A549 (cell line): Measurements from ENCODE around the gene POLDIP3. TPM values are rescaled to one million over a fixed set of nuclear protein-coding genes. Genes with fewer than 3 reads are reported as not detected.

ENCODE experiments used
- ATAC-seq, 2 experiments: fragments of 200-7000 bp in 1 of 2; fragments of >200 bp in 1 of 2; cut with Nextera tagmentation in 1 of 2; cut with Tn5 transposase in 1 of 2; 3 replicates each; pipeline versions ENCODE4 v1.8.0 to v1.9.1; 2018 to 2020; ENCODE audit warnings: mild to moderate bottlenecking in 1 of 2, moderate library complexity in 1 of 2
- CTCF ChIA-PET: fragments of 300-600 bp; sonication (Branson Sonifier 250); formaldehyde crosslinking; extraction: SDS; loops from one replicate; lab custom pipeline; 2021; ENCODE audit warnings: antibody characterized with exemption, inconsistent platforms; lab: Yijun Ruan, JAX
- POLR2A ChIA-PET: fragments of 350-600 bp; formaldehyde crosslinking; extraction: SDS; loops from one replicate; lab custom pipeline; 2021; ENCODE audit warnings: antibody characterized with exemption, inconsistent platforms; lab: Yijun Ruan, JAX
- DNase-seq, 2 experiments: peaks; one replicate each; pipeline versions ENCODE4 v3.0.0 to v3.0.0-alpha.2; 2011 to 2016; ENCODE audit warnings: low read depth in 1 of 2, low spot score in 1 of 2
- FAIRE-seq: peaks from 2 replicates; lab custom pipeline; 2011; peaks lifted over from hg19 to GRCh38; lab: Jason Lieb, UNC
- H3K27ac ChIP-seq, 2 experiments: fragments of >200 bp; sonication (Bioruptor Twin); formaldehyde crosslinking; 3 replicates each; pipeline ENCODE4 v1.5.1; 2016 to 2017
- H3K4me1 ChIP-seq: fragments of >200 bp; sonication (Bioruptor Twin); formaldehyde crosslinking; 3 replicates; pipeline ENCODE4 v1.6.1; 2016
- H3K4me2 ChIP-seq: fragments of >200 bp; sonication (Bioruptor Twin); formaldehyde crosslinking; 3 replicates; pipeline ENCODE4 v1.6.1; 2016
- H3K4me3 ChIP-seq: fragments of >200 bp; sonication (Bioruptor Twin); formaldehyde crosslinking; 3 replicates; pipeline ENCODE4 v1.5.1; 2016
- H3K9me3 ChIP-seq: fragments of >200 bp; sonication (Bioruptor Twin); formaldehyde crosslinking; 3 replicates; pipeline ENCODE4 v1.6.1; 2016
- BHLHE40 ChIP-seq: IDR thresholded peaks from 2 replicates; pipeline ENCODE4 v1.6.1; 2012; ENCODE audit warnings: low read depth, low read length, inconsistent platforms
- CBX2 ChIP-seq: fragments of 200-600 bp; sonication (generic); IDR thresholded peaks from 2 replicates; pipeline ENCODE4 v1.6.1; 2016; ENCODE audit warnings: low read depth, mild to moderate bottlenecking, borderline replicate concordance
- EHF ChIP-seq: fragments of 250-450 bp; sonication (Bioruptor Pico); IDR thresholded peaks from 2 replicates; pipeline ENCODE4 v1.5.0; 2020; ENCODE audit warnings: mild to moderate bottlenecking
- EP300 ChIP-seq, 2 experiments: fragments of >200 bp; sonication (Bioruptor Twin); formaldehyde crosslinking; IDR thresholded peaks; 2 replicates in 1 of 2; 3 replicates in 1 of 2; pipeline ENCODE4 v1.6.1; 2016 to 2017
- FOSB ChIP-seq: fragments of 250-450 bp; sonication (Bioruptor Pico); IDR thresholded peaks from 2 replicates; pipeline ENCODE4 v1.5.0; 2020; ENCODE audit warnings: mild to moderate bottlenecking, moderate library complexity
- FOSL2 ChIP-seq, 2 experiments: fragments of 450-650 bp in 1 of 2; fragments of >200 bp in 1 of 2; sonication (Bioruptor Twin) in 1 of 2; formaldehyde crosslinking; IDR thresholded peaks; 2 replicates each; pipeline versions ENCODE4 v1.5.0 to v1.6.1; 2016 to 2020; ENCODE audit warnings: mild to moderate bottlenecking in 1 of 2, moderate library complexity in 1 of 2
- HDAC2 ChIP-seq: fragments of 200-600 bp; sonication (generic); IDR thresholded peaks from 2 replicates; pipeline ENCODE4 v1.6.1; 2016
- HEYL ChIP-seq: fragments of 250-450 bp; sonication (Bioruptor Pico); IDR thresholded peaks from 2 replicates; pipeline ENCODE4 v1.8.0; 2021; ENCODE audit warnings: mild to moderate bottlenecking, moderate library complexity
- HOXB13 ChIP-seq: fragments of 250-450 bp; sonication (Bioruptor Pico); IDR thresholded peaks from 2 replicates; pipeline ENCODE4 v1.5.0; 2020; ENCODE audit warnings: low read depth, mild to moderate bottlenecking, moderate library complexity
- MAZ ChIP-seq: fragments of 150-350 bp; IDR thresholded peaks from 2 replicates; pipeline ENCODE4 v1.6.1; 2014; ENCODE audit warnings: antibody characterized with exemption, low read depth, low read length, borderline replicate concordance
- MYC ChIP-seq: IDR thresholded peaks from 2 replicates; pipeline ENCODE4 v1.6.1; 2012; ENCODE audit warnings: mild to moderate bottlenecking, inconsistent platforms, low read length, improper control_type of control experiment, borderline replicate concordance
- NFE2L2 ChIP-seq: fragments of 150-350 bp; conservative IDR thresholded peaks from 2 replicates; pipeline ENCODE4 v1.6.1; 2014; ENCODE audit warnings: low read length
- NPAS2 ChIP-seq: fragments of 250-450 bp; sonication (Bioruptor Pico); IDR thresholded peaks from 2 replicates; pipeline ENCODE4 v1.8.0; 2022; ENCODE audit warnings: mild to moderate bottlenecking, moderate library complexity, borderline replicate concordance
- PHF8 ChIP-seq: fragments of 200-600 bp; sonication (generic); IDR thresholded peaks from 2 replicates; pipeline ENCODE4 v1.6.1; 2016; ENCODE audit warnings: low read depth, mild to moderate bottlenecking, antibody characterized with exemption, moderate library complexity, borderline replicate concordance
- POLR2A ChIP-seq: IDR thresholded peaks from 2 replicates; pipeline ENCODE4 v1.6.1; 2012; ENCODE audit warnings: mild to moderate bottlenecking, low read length
- POLR2AphosphoS2 ChIP-seq: conservative IDR thresholded peaks from 2 replicates; pipeline ENCODE4 v1.6.1; 2012; ENCODE audit warnings: low read length, improper control_type of control experiment, inconsistent platforms
- TP53 ChIP-seq: fragments of 250-450 bp; sonication (Bioruptor Pico); IDR thresholded peaks from 2 replicates; pipeline ENCODE4 v1.5.0; 2021; ENCODE audit warnings: mild to moderate bottlenecking, moderate library complexity
- ZFP36 ChIP-seq: fragments of 450-650 bp; IDR thresholded peaks from 2 replicates; pipeline ENCODE4 v1.6.1; 2014; ENCODE audit warnings: borderline replicate concordance; ENCODE audit not compliant: partially characterized antibody
- WGBS: methylation state at CpG from one replicate; pipeline ENCODE4 v1.1.6; 2017; ENCODE audit errors: missing lambda C conversion rate; 5-methylcytosine and 5-hydroxymethylcytosine counted together
- polyA plus RNA-seq, 4 experiments: library from polyadenylated mRNA; depleted of rRNA in 3 of 4; stranded (reverse); fragments of >200 nt; fragmentation: RNase III in 1 of 4; extraction: RNeasy Plus Mini Kit Qiagen cat#74134 plus additional on column Dnase treatment in 1 of 4; gene quantifications; 2 replicates in 3 of 4; 3 replicates in 1 of 4; pipeline ENCODE4 v1.2.3, GENCODE V29; 2011 to 2017
- TF ChIP-seq, protein P1 (sequence below): fragments of 450-650 bp; IDR thresholded peaks from 2 replicates; pipeline ENCODE4 v1.6.1; 2014; ENCODE audit warnings: antibody characterized with exemption
- TF ChIP-seq, protein P2 (sequence below): fragments of 150-350 bp; IDR thresholded peaks from 2 replicates; pipeline ENCODE4 v1.6.1; 2014; ENCODE audit warnings: low read depth, mild to moderate bottlenecking, low read length
- TF ChIP-seq, protein P3 (sequence below): fragments of 200-600 bp; sonication (generic); IDR thresholded peaks from 2 replicates; pipeline ENCODE4 v1.6.1; 2016; ENCODE audit warnings: antibody characterized with exemption, mild to moderate bottlenecking, moderate library complexity
- TF ChIP-seq, protein P4 (sequence below): IDR thresholded peaks from 2 replicates; pipeline ENCODE4 v1.6.1; 2012

Gene POLDIP3
- polyA plus RNA-seq, 2 of the 4 experiments (the other 2 are of a cell fraction) = 31.5 to 31.8 TPM

DNA sequence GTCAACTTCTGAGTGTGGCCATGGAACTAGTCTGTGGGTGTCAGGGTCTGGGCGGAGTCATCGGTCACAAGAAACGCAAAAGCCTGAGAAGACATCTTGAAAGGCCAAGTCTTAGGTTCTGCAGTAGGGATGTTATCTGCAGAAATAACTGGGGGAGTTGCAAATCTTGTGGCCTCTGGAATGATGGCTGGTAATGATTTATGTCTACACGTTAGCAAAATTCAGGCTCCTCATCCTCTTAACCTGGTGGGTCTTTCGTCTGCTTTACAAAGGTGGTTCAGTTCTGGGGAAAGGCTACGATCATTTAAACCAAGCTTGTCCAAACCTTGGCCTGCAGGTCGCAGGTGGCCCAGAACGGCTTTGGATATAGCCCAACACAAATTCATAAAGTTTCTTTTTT, 41.9 kb upstream of the POLDIP3 start:
- DNase-seq = no peak
- CTCF ChIA-PET = interaction anchor here (1.3 kb wide), 1 partner anchor 211 kb away, joined by 4 read pairs; no protein-coding TSS in a partner anchor
- TF ChIP-seq MYC (no peak), CBX2 (no peak), POLR2A (no peak), HOXB13 (CRISPR knock-in tag) (no peak), FOSB (CRISPR knock-in tag) (no peak), PHF8 (no peak), MAZ (no peak), ZFP36 (no peak), EHF (CRISPR knock-in tag) (no peak)
- TF ChIP-seq, protein P1, sequence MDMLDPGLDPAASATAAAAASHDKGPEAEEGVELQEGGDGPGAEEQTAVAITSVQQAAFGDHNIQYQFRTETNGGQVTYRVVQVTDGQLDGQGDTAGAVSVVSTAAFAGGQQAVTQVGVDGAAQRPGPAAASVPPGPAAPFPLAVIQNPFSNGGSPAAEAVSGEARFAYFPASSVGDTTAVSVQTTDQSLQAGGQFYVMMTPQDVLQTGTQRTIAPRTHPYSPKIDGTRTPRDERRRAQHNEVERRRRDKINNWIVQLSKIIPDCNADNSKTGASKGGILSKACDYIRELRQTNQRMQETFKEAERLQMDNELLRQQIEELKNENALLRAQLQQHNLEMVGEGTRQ = no peak
- TF ChIP-seq, protein P2, sequence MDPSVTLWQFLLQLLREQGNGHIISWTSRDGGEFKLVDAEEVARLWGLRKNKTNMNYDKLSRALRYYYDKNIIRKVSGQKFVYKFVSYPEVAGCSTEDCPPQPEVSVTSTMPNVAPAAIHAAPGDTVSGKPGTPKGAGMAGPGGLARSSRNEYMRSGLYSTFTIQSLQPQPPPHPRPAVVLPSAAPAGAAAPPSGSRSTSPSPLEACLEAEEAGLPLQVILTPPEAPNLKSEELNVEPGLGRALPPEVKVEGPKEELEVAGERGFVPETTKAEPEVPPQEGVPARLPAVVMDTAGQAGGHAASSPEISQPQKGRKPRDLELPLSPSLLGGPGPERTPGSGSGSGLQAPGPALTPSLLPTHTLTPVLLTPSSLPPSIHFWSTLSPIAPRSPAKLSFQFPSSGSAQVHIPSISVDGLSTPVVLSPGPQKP = no peak
- TF ChIP-seq, all 56 proteins: peak for 0
- Histone ChIP-seq H3K4me2 (no peak overlapping the region), H3K9me3 (no peaks in the 10 kb centered on the region), H3K4me3 (no peak overlapping the region), H3K27ac (no peak overlapping the region), H3K4me1 (no peaks in the 10 kb centered on the region; the same call in 2 of the 3 replicates)
- ATAC-seq = no peak
- FAIRE-seq = no peak
- POLR2A ChIA-PET = no interaction called here
- WGBS = 90% methylated on average over 8 of the region's 8 CpGs

DNA sequence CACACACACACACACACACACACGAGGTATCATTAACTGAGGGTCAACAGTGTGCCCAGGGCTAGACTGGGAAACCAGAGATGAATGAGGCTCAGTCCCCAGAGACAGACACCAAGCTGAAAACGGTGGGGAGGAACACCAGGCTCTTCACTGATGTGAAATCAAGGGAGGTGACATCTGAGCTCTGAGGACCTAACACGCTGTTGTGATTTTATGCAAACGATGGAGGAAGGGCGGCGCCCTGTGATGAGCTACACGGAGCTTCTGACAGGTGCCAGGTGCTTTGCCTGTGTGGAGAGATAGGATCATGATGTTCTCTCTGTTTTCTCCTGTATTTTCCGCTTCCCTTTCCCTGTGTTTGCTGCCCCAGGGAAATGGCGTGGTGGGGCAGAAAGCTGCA, 41.0 kb upstream of the POLDIP3 start:
- Histone ChIP-seq H3K9me3 (no peaks in the 10 kb centered on the region), H3K27ac (no peak overlapping the region), H3K4me1 (peaks cover 7% of the 10 kb centered on the region), H3K4me2 (no peak overlapping the region), H3K4me3 (no peak overlapping the region)
- TF ChIP-seq BHLHE40 = no peak
- TF ChIP-seq CBX2 = no peak
- TF ChIP-seq FOSL2 (IDR thresholded peaks at IDR 0.05) = no peak
- no peak for TF ChIP-seq FOSL2 (CRISPR knock-in tag; IDR thresholded peaks at IDR 0.05)
- TF ChIP-seq EHF (CRISPR knock-in tag) = no peak
- TF ChIP-seq, protein P3, sequence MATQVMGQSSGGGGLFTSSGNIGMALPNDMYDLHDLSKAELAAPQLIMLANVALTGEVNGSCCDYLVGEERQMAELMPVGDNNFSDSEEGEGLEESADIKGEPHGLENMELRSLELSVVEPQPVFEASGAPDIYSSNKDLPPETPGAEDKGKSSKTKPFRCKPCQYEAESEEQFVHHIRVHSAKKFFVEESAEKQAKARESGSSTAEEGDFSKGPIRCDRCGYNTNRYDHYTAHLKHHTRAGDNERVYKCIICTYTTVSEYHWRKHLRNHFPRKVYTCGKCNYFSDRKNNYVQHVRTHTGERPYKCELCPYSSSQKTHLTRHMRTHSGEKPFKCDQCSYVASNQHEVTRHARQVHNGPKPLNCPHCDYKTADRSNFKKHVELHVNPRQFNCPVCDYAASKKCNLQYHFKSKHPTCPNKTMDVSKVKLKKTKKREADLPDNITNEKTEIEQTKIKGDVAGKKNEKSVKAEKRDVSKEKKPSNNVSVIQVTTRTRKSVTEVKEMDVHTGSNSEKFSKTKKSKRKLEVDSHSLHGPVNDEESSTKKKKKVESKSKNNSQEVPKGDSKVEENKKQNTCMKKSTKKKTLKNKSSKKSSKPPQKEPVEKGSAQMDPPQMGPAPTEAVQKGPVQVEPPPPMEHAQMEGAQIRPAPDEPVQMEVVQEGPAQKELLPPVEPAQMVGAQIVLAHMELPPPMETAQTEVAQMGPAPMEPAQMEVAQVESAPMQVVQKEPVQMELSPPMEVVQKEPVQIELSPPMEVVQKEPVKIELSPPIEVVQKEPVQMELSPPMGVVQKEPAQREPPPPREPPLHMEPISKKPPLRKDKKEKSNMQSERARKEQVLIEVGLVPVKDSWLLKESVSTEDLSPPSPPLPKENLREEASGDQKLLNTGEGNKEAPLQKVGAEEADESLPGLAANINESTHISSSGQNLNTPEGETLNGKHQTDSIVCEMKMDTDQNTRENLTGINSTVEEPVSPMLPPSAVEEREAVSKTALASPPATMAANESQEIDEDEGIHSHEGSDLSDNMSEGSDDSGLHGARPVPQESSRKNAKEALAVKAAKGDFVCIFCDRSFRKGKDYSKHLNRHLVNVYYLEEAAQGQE = no peak
- TF ChIP-seq PHF8 = no peak
- no peak for TF ChIP-seq HEYL (CRISPR knock-in tag)
- ChIA-PET POLR2A (no interaction called here), CTCF (interaction anchor here (1.3 to 3.0 kb wide), 2 partner anchors 34 to 212 kb away, joined by 4 to 15 read pairs; no protein-coding TSS in a partner anchor)
- ATAC-seq (no peak), FAIRE-seq (no peak), DNase-seq (no peak)
- 69% methylated on average over 9 of the region's 9 CpGs for WGBS

DNA sequence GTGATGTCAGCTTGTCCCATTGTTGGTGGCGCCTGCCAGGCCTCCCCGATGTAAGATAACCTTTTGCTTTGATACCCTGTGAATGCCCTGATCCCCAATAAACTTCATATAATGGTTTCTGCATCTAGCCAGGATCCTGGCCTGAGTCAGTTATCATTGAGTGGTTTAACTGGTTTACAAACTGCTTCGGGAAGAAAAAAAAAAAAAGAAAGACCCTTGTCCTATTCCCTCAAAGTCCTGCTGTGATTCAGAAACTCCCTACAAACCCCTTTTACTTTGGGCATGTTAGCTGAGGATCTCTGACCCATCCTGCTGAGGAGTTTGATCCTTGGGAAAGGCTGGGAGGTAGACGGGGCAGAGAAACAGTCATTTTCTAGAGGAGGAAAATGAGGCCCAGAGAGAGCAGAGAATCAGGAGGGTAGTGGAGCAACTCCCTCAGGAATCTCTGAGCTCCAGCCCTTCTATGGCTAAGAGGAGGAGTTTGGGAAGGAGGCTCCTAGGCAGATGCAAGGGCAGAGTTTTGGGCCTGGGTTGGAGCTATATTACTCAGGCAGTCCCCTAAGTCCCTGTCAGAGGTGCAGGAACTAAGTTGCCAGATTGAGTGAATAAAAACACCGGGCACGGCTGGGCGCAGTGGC, 39.9 kb upstream of the POLDIP3 start:
- H3K4me3 ChIP-seq = no peak overlapping the region
- H3K27ac ChIP-seq = no peak overlapping the region
- H3K4me1 ChIP-seq = peaks cover 9% of the 10 kb centered on the region
- no peak for DNase-seq
- POLR2A ChIA-PET = no interaction called here
- no peak for ATAC-seq
- WGBS = 86% methylated on average over 7 of the region's 7 CpGs
- no peak for FAIRE-seq
- H3K9me3 ChIP-seq = no peaks in the 10 kb centered on the region
- no peak overlapping the region for H3K4me2 ChIP-seq
- CTCF ChIA-PET = interaction anchor here (1.0 to 3.0 kb wide), 4 partner anchors 21 to 213 kb away, joined by 3 to 15 read pairs (median 3); no protein-coding TSS in a partner anchor
- TF ChIP-seq TP53 (no peak), HDAC2 (no peak), NPAS2 (CRISPR knock-in tag) (no peak), POLR2AphosphoS2 (no peak), EP300 (IDR thresholded peaks at IDR 0.05) (no peak), NFE2L2 (no peak)
- TF ChIP-seq, protein P3 = no peak
- TF ChIP-seq, protein P4, sequence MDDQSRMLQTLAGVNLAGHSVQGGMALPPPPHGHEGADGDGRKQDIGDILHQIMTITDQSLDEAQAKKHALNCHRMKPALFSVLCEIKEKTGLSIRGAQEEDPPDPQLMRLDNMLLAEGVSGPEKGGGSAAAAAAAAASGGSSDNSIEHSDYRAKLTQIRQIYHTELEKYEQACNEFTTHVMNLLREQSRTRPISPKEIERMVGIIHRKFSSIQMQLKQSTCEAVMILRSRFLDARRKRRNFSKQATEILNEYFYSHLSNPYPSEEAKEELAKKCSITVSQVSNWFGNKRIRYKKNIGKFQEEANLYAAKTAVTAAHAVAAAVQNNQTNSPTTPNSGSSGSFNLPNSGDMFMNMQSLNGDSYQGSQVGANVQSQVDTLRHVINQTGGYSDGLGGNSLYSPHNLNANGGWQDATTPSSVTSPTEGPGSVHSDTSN = no peak
